OCI-LY7 (cell line): Measurements from ENCODE around the gene PRKG1.

Source experiments
- CTCF ChIP-seq: fragments of 200-600 bp; sonication (generic); conservative IDR thresholded peaks from 2 replicates; pipeline ENCODE4 v1.5.1; 2014; ENCODE audit warnings: mild to moderate bottlenecking, antibody characterized with exemption, low read length, moderate library complexity, mixed read lengths
- EZH2phosphoT487 ChIP-seq: fragments of 200-600 bp; sonication (generic); IDR thresholded peaks from 2 replicates; pipeline ENCODE4 v1.6.1; 2018; ENCODE audit warnings: low read depth, borderline replicate concordance, mild to moderate bottlenecking, mixed run types, antibody characterized with exemption, low read length, moderate library complexity, mixed read lengths

- TF ChIP-seq EZH2phosphoT487 (no peak), CTCF (no peak)
Observed at GRCh38 chr10:51082857-51083256, 8.6 kb downstream of the PRKG1 start.
